ENCODE measurements around the gene NUTF2. TPM values are rescaled to one million over a fixed set of nuclear protein-coding genes. Genes with fewer than 3 reads are reported as not detected.

Gene NUTF2
- total and polyA plus RNA-seq, 2 of the 8 experiments (the other 6 are each of a cell fraction or from before 2014, with no cell fraction given) = 219 to 377 TPM

DNA sequence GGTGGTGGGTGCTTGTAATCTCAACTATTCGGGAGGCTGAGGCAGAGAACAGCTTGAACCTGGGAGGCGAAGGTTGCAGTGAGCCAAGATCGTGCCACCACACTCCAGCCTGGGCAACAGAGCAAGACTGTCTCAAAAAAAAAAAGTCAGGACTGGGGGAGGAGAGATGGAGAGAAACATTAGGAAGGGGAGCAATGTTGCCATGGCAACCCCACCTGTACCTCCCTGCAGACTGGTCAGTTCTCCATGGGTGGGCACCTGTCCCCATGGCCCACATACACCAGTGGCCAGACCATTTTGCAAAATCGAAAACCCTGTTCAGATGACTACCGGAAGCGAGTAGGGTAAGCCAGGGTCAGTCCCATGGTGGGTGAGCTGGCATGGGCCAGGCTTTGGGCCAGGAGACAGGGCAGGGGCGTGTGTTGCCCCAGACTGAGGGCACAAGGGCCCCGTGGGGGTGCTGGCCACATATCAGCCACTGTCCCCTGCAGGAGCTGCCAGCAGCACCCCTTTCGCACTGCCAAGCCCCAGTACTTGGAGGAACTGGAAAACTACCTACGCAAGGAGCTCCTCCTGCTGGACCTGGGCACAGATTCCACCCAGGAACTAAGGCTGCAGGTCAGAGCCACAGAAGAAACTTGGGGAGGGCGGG lies 26.0 kb upstream of the NUTF2 start:
- Histone ChIP-seq H4K5ac (ENCODE audit: insufficient read length, low read depth, low read length) (no peak overlapping the region), H4K91ac (replicated peaks; ENCODE audit: insufficient read length, low read length) (no peak overlapping the region), H2BK20ac (ENCODE audit: low read length) (no peak overlapping the region), H3K56ac (replicated peaks; ENCODE audit: insufficient read length, low read depth, low read length) (no peak overlapping the region), H3K4me3 (ENCODE audit: extremely low read depth in 1 of 4, insufficient read depth in 2 of 4, low read depth in 3 of 4, low read length in 4 of 4) (no peak overlapping the region), H3K9me3 (ENCODE audit: insufficient read depth in 2 of 2, low read depth in 1 of 2, low read length in 1 of 2) (no peaks in the 10 kb centered on the region), H3K79me1 (ENCODE audit: low read depth, low read length) (no peaks in the 10 kb centered on the region), H3K23me2 (ENCODE audit: low read depth, low read length) (no peaks in the 10 kb centered on the region), H3K23ac (ENCODE audit: insufficient read length) (no peak overlapping the region), H3K4ac (replicated peaks; ENCODE audit: insufficient read length, low read depth, low read length) (no peak overlapping the region), H2AFZ (ENCODE audit: low read length) (no peak overlapping the region), H3K14ac (ENCODE audit: insufficient read length) (no peak overlapping the region), H3K79me2 (ENCODE audit: control insufficient read depth in 1 of 2, insufficient read depth in 2 of 2, low read length in 2 of 2) (no peaks in the 10 kb centered on the region), H3K18ac (ENCODE audit: extremely low read depth, low read length) (no peak overlapping the region), H2BK15ac (ENCODE audit: low read length) (no peak overlapping the region), H3K4me1 (replicated peaks in 1 of 4; ENCODE audit: control insufficient read depth in 3 of 4, insufficient read depth in 4 of 4, low read length in 3 of 4) (peaks cover 0 to 2% (median 0%) of the 10 kb centered on the region in 4 experiments; a peak in 3 of 7 replicates), H2AK5ac (ENCODE audit: low read depth, low read length) (no peak overlapping the region), H3K27ac (ENCODE audit: low read depth, low read length) (no peak overlapping the region), H4K20me1 (replicated peaks in 1 of 2; ENCODE audit: control insufficient read depth in 1 of 2, insufficient read depth in 2 of 2, low read length in 2 of 2) (peaks cover 0 to 2% of the 10 kb centered on the region in 2 experiments), H2BK120ac (replicated peaks; ENCODE audit: low read depth, low read length) (no peak overlapping the region), H3K9ac (replicated peaks in 1 of 4; ENCODE audit: extremely low read depth in 1 of 4, low read depth in 3 of 4, low read length in 3 of 4) (no peak overlapping the region), H3K27me3 (replicated peaks in 1 of 4; ENCODE audit: control insufficient read depth in 3 of 4, extremely low read depth in 1 of 4, insufficient read depth in 3 of 4, low read length in 3 of 4) (no peaks in the 10 kb centered on the region; a peak in 1 of 7 replicates), H3K4me2 (ENCODE audit: insufficient read depth in 1 of 2, low read depth in 2 of 2, low read length in 2 of 2) (no peak overlapping the region), H2BK12ac (ENCODE audit: low read depth, low read length) (no peak overlapping the region), H4K8ac (ENCODE audit: extremely low read depth, insufficient read depth, low read length) (no peak overlapping the region), H3K36me3 (ENCODE audit: control insufficient read depth in 2 of 4, insufficient read depth in 4 of 4, low read length in 3 of 4) (no peaks in the 10 kb centered on the region), H2BK5ac (ENCODE audit: low read depth, low read length) (no peak overlapping the region)
- FAIRE-seq = no peak
- 82% methylated on average over 11 of the region's 11 CpGs; no CpG with 5 or more reads in 1 of the 2 experiments for whole genome bisulfite sequencing, 2 experiments (ENCODE audit: extremely low coverage in 1 of 2, insufficient coverage in 1 of 2, insufficient read length in 1 of 2, insufficient replicate concordance in 2 of 2, low coverage in 1 of 2, low lambda C conversion rate in 2 of 2, missing lambda C conversion rate in 1 of 2)
- TF ChIP-seq RAD21 (IDR thresholded peaks at IDR 0.05 in 1 of 2, conservative IDR thresholded peaks at IDR 0.05 in 1 of 2; ENCODE audit: low read depth in 2 of 2, low read length in 2 of 2) (peak in 1 of 2 experiments; percentile 5; a peak in 1 of 4 replicates), TAF1 (IDR thresholded peaks at IDR 0.05; ENCODE audit: low read depth, low read length) (no peak), ZNF274 (IDR thresholded peaks at IDR 0.05; ENCODE audit: borderline replicate concordance, extremely low read depth, low read length) (no peak), CHD1 (IDR thresholded peaks at IDR 0.05; ENCODE audit: low read depth, low read length) (no peak), SIRT6 (IDR thresholded peaks at IDR 0.05; ENCODE audit: low read length) (no peak), JUN (IDR thresholded peaks at IDR 0.05; ENCODE audit: low read depth, low read length) (no peak), RFX5 (IDR thresholded peaks at IDR 0.05; ENCODE audit: borderline replicate concordance, low read depth, low read length) (no peak), CBX8 (IDR thresholded peaks at IDR 0.05; ENCODE audit: borderline replicate concordance, low read depth, low read length) (no peak), KDM4A (IDR thresholded peaks at IDR 0.05; ENCODE audit: low read depth, low read length, severe bottlenecking) (no peak)
- ChIA-PET CTCF (ENCODE audit: partially characterized antibody) (interaction anchor here (0.5 to 2.5 kb wide), 12 partner anchors 10 to 489 kb away, joined by 3 to 11 read pairs (median 3); partner anchors contain the start of genes DDX28 and DUS2), POLR2A (ENCODE audit: partially characterized antibody) (interaction anchor here (0.9 to 2.5 kb wide), 4 partner anchors 11 to 56 kb away, joined by 3 to 15 read pairs (median 3); partner anchors contain the start of gene CENPT)
- DNase-seq (ENCODE audit: low read depth in 1 of 2, low spot score in 2 of 2) = no peak
